GM21515 (cell line): ENCODE results near the gene LIPC.
"Not testable (repeated sequence)": the region's sequence is repeated elsewhere in the genome, so short reads cannot be mapped to it uniquely, and the experiment has no call there.

Source experiments
- ATAC-seq: cut with Tn5 transposase; IDR thresholded peaks from one replicate; pipeline ENCODE4 v1.9.1; 2021; ENCODE audit not compliant: unreplicated experiment

Gene LIPC

GRCh38 chr15:58603927-58604326 lies 172.1 kb downstream of the LIPC start:
- not testable (repeated sequence) for ATAC-seq

- no peak for ATAC-seq
These were observed 172.7 kb downstream of the LIPC start for GRCh38 chr15:58604455-58604923.

GRCh38 chr15:58605931-58606530 lies 174.2 kb downstream of the LIPC start:
- ATAC-seq: no peak

GRCh38 chr15:58606577-58607080 lies 174.8 kb downstream of the LIPC start:
- no peak for ATAC-seq

- ATAC-seq: no peak
These were observed 176.4 kb downstream of the LIPC start for GRCh38 chr15:58608129-58608590.

GRCh38 chr15:58608711-58609110 lies 176.9 kb downstream of the LIPC start:
- ATAC-seq: no peak

- ATAC-seq: no peak
These were observed 180.2 kb downstream of the LIPC start for GRCh38 chr15:58611731-58612676.

- ATAC-seq: no peak
These were observed 184.4 kb downstream of the LIPC start for GRCh38 chr15:58616171-58616570.
